Thoracic aorta (tissue), 2 donors: ENCODE results near the gene SENP6. TPM values are rescaled to one million over a fixed set of nuclear protein-coding genes. Genes with fewer than 3 reads are reported as not detected.

Experiments
- ATAC-seq: fragments of 150-250 bp; one replicate; pipeline ENCODE4 v1.8.0; 2017; ENCODE audit warnings: low read depth; ENCODE audit not compliant: insufficient number of reproducible peaks, low FRiP score
- DNase-seq: peaks from one replicate; pipeline ENCODE4 v3.0.0-alpha.2; 2020; ENCODE audit warnings: low spot score
- H3K27ac ChIP-seq, 2 donors: fragments of 200-600 bp; sonication (generic); 1 replicate in 1 of 2; 2 replicates in 1 of 2; pipeline ENCODE4 v1.5.1; 2016; ENCODE audit warnings: mild to moderate bottlenecking in 2 of 2, moderate library complexity in 2 of 2
- H3K27me3 ChIP-seq: fragments of 200-600 bp; sonication (generic); replicated peaks from 2 replicates; pipeline ENCODE4 v1.6.0; 2016; ENCODE audit warnings: mild to moderate bottlenecking; ENCODE audit not compliant: insufficient read depth
- H3K36me3 ChIP-seq: fragments of 200-600 bp; sonication (generic); one replicate; pipeline ENCODE4 v1.5.1; 2016
- H3K4me1 ChIP-seq, 2 donors: fragments of 200-600 bp; sonication (generic); 1 replicate in 1 of 2; 2 replicates in 1 of 2; pipeline versions ENCODE4 v1.5.1 to v1.6.0; 2016; ENCODE audit warnings: low read depth in 2 of 2, mild to moderate bottlenecking in 1 of 2; ENCODE audit not compliant: control insufficient read depth in 1 of 2
- H3K4me3 ChIP-seq: fragments of 200-600 bp; sonication (generic); 2 replicates; pipeline ENCODE4 v1.5.1; 2016; ENCODE audit warnings: mild to moderate bottlenecking
- H3K9me3 ChIP-seq: fragments of 200-600 bp; sonication (generic); 2 replicates; pipeline ENCODE4 v1.5.1; 2016
- CTCF ChIP-seq: fragments of 200-600 bp; sonication (generic); IDR thresholded peaks from one replicate; pipeline ENCODE4 v1.5.1; 2019; ENCODE audit warnings: antibody characterized with exemption
- total RNA-seq, 2 donors: library from RNA; depleted of rRNA; stranded (reverse); fragments of >200 nt; gene quantifications; one replicate each; pipeline versions ENCODE4 v1.1.0 to v1.2.3, GENCODE V29; 2016

SENP6 gene
- total RNA-seq, 2 donors from 2014 or later = 115 to 163 TPM

- H3K9me3 ChIP-seq = no peaks in the 10 kb centered on the region
- H3K4me1 ChIP-seq = peaks cover 8 to 29% of the 10 kb centered on the region in 2 donors
- H3K27ac ChIP-seq = no peak overlapping the region
- H3K4me3 ChIP-seq = no peak overlapping the region
- TF ChIP-seq CTCF = no peak
- no peaks in the 10 kb centered on the region for H3K27me3 ChIP-seq
- H3K36me3 ChIP-seq = no peaks in the 10 kb centered on the region
- no peak for ATAC-seq
- DNase-seq = no peak
Observed at GRCh38 chr6:75751443-75751842, 149.8 kb downstream of the SENP6 start.

- peaks cover 8 to 29% of the 10 kb centered on the region in 2 donors for H3K4me1 ChIP-seq
- no peak overlapping the region for H3K4me3 ChIP-seq
- no peaks in the 10 kb centered on the region for H3K27me3 ChIP-seq
- no peak overlapping the region for H3K27ac ChIP-seq
- no peaks in the 10 kb centered on the region for H3K9me3 ChIP-seq
- no peak for ATAC-seq
- H3K36me3 ChIP-seq = no peaks in the 10 kb centered on the region
- DNase-seq = no peak
- no peak for TF ChIP-seq CTCF
Observed at GRCh38 chr6:75752365-75752764, 150.7 kb downstream of the SENP6 start.

GRCh38 chr6:75755704-75756103 is 154.0 kb downstream of the SENP6 start:
- H3K36me3 ChIP-seq = no peaks in the 10 kb centered on the region
- H3K4me1 ChIP-seq = peaks cover 4 to 27% of the 10 kb centered on the region in 2 donors
- ATAC-seq (no peak), DNase-seq (no peak)
- H3K27me3 ChIP-seq = no peaks in the 10 kb centered on the region
- no peak overlapping the region for H3K27ac ChIP-seq
- H3K4me3 ChIP-seq = no peak overlapping the region
- H3K9me3 ChIP-seq = no peaks in the 10 kb centered on the region
- TF ChIP-seq CTCF = no peak

- H3K9me3 ChIP-seq = no peaks in the 10 kb centered on the region
- peaks cover 4 to 23% of the 10 kb centered on the region in 2 donors for H3K4me1 ChIP-seq
- ATAC-seq (no peak), DNase-seq (no peak)
- H3K27me3 ChIP-seq = no peaks in the 10 kb centered on the region
- no peak overlapping the region for H3K4me3 ChIP-seq
- no peaks in the 10 kb centered on the region for H3K36me3 ChIP-seq
- no peak overlapping the region for H3K27ac ChIP-seq
- TF ChIP-seq CTCF = no peak
Observed at GRCh38 chr6:75757295-75757694, 155.6 kb downstream of the SENP6 start.

- Histone ChIP-seq H3K27me3 (no peaks in the 10 kb centered on the region), H3K9me3 (no peaks in the 10 kb centered on the region), H3K4me3 (no peak overlapping the region), H3K27ac (no peak overlapping the region), H3K4me1 (peaks cover 4 to 21% of the 10 kb centered on the region in 2 donors), H3K36me3 (no peaks in the 10 kb centered on the region)
- ATAC-seq (no peak), DNase-seq (no peak)
- TF ChIP-seq CTCF = no peak
Observed at GRCh38 chr6:75758061-75758460, 156.4 kb downstream of the SENP6 start.
